ENCODE results near the gene SLC35B1. TPM values are rescaled to one million over a fixed set of nuclear protein-coding genes. Genes with fewer than 3 reads are reported as not detected.

Gene SLC35B1
- total RNA-seq, 4 donors from 2014 or later = 32.4 to 68.5 (median 36.2) TPM

- TF ChIP-seq POLR2A (IDR thresholded peaks at IDR 0.05) (no peak), CTCF (IDR thresholded peaks at IDR 0.05) (peak; percentile 90 to 96 (median 94))
- 25 to 29% methylated on average over 15 to 16 of the region's 16 CpGs for WGBS, 2 donors
- Histone ChIP-seq H3K4me1 (peaks cover 5 to 35% (median 31%) of the 10 kb centered on the region in 3 donors), H3K36me3 (peaks cover 0 to 4% (median 2%) of the 10 kb centered on the region in 3 donors), H3K4me3 (no peak overlapping the region), H3K9me3 (no peaks in the 10 kb centered on the region), H3K27ac (no peak overlapping the region), H3K27me3 (no peaks in the 10 kb centered on the region)
- intact Hi-C loops (cut with DNase I) = no loop called here
- DNase-seq = no peak
Measured at GRCh38 chr17:49694847-49695697, 12.7 kb downstream of the SLC35B1 start.

GRCh38 chr17:49692751-49693150 lies 15.0 kb downstream of the SLC35B1 start:
- intact Hi-C loops (cut with DNase I) = loop anchor here (2.0 kb wide), 1 partner anchor 122 kb away; no protein-coding TSS in a partner anchor

GRCh38 chr17:49691677-49692191 lies 16.0 kb downstream of the SLC35B1 start:
- Histone ChIP-seq H3K4me1 (peaks cover 5 to 43% (median 21%) of the 10 kb centered on the region in 3 donors), H3K4me3 (peak overlapping the region in 1 of 4 donors; percentile 5), H3K27ac (peak overlapping the region; percentile 63 to 85 (median 82)), H3K27me3 (no peaks in the 10 kb centered on the region), H3K9me3 (no peaks in the 10 kb centered on the region), H3K36me3 (no peaks in the 10 kb centered on the region)
- 61 to 64% methylated on average over 8 of the region's 8 CpGs for WGBS, 2 donors
- intact Hi-C loops (cut with DNase I) = loop anchor here (2.0 kb wide), 1 partner anchor 121 kb away; no protein-coding TSS in a partner anchor
- TF ChIP-seq POLR2A (IDR thresholded peaks at IDR 0.05) (no peak), CTCF (IDR thresholded peaks at IDR 0.05) (no peak)
- DNase-seq = no peak

More at GRCh38 chr17:49692751-49693150, 15.0 kb downstream of the SLC35B1 start:
- no peak overlapping the region for H3K4me3 ChIP-seq
- peaks cover 5 to 39% (median 21%) of the 10 kb centered on the region in 3 donors for H3K4me1 ChIP-seq
- H3K27me3 ChIP-seq = no peaks in the 10 kb centered on the region
- no peaks in the 10 kb centered on the region for H3K9me3 ChIP-seq
- no peak for DNase-seq
- no peaks in the 10 kb centered on the region for H3K36me3 ChIP-seq
- WGBS, 2 donors = 80 to 87% methylated on average over 2 to 4 of the region's 4 CpGs
- TF ChIP-seq POLR2A (IDR thresholded peaks at IDR 0.05) (no peak), CTCF (IDR thresholded peaks at IDR 0.05) (no peak)
- H3K27ac ChIP-seq = peak overlapping the region; percentile 12 to 85 (median 82)

GRCh38 chr17:49691086-49691676 lies 16.6 kb downstream of the SLC35B1 start:
- no peaks in the 10 kb centered on the region for H3K27me3 ChIP-seq
- TF ChIP-seq CTCF (IDR thresholded peaks at IDR 0.05) = no peak
- TF ChIP-seq POLR2A (IDR thresholded peaks at IDR 0.05) = no peak
- peak overlapping the region; percentile 63 to 85 (median 82) for H3K27ac ChIP-seq
- no peak overlapping the region for H3K4me3 ChIP-seq
- intact Hi-C loops (cut with DNase I) = no loop called here
- peaks cover 5 to 43% (median 21%) of the 10 kb centered on the region in 3 donors for H3K4me1 ChIP-seq
- DNase-seq = no peak
- H3K36me3 ChIP-seq = no peaks in the 10 kb centered on the region
- H3K9me3 ChIP-seq = no peaks in the 10 kb centered on the region
- WGBS, 2 donors = 53 to 60% methylated on average over 7 to 8 of the region's 9 CpGs

- H3K27ac ChIP-seq = peak overlapping the region; percentile 57 to 85 (median 73)
- intact Hi-C loops (cut with DNase I) = no loop called here
Measured at GRCh38 chr17:49690256-49690655, 17.5 kb downstream of the SLC35B1 start.

More at GRCh38 chr17:49690256-49690655, 17.5 kb downstream of the SLC35B1 start:
- WGBS, 2 donors = 56 to 66% methylated on average over 2 of the region's 2 CpGs
- no peaks in the 10 kb centered on the region for H3K9me3 ChIP-seq
- no peaks in the 10 kb centered on the region for H3K27me3 ChIP-seq
- peaks cover 3 to 40% (median 20%) of the 10 kb centered on the region in 3 donors for H3K4me1 ChIP-seq
- TF ChIP-seq CTCF (IDR thresholded peaks at IDR 0.05) = no peak
- TF ChIP-seq POLR2A (IDR thresholded peaks at IDR 0.05) = no peak
- H3K4me3 ChIP-seq = no peak overlapping the region
- no peaks in the 10 kb centered on the region for H3K36me3 ChIP-seq
- DNase-seq = no peak

Measured in esophagus squamous epithelium (tissue), 5 donors.